Pancreas (tissue), 10 donors: ENCODE data around the gene SH3RF3. TPM values are rescaled to one million over a fixed set of nuclear protein-coding genes. Genes with fewer than 3 reads are reported as not detected.
A peak's percentile ranks its signal among the peaks of the same experiment; 100 is the strongest.

Experiments used
- ATAC-seq, 4 donors: fragments of 200-7000 bp; cut with Tn5 transposase; one replicate each; pipeline versions ENCODE4 v1.8.0 to v1.9.1; 2020; ENCODE audit warnings: mild to moderate bottlenecking in 4 of 4, moderate library complexity in 4 of 4
- DNase-seq, 6 donors: peaks; one replicate each; pipeline ENCODE4 v3.0.0-alpha.2; 2020
- FAIRE-seq: peaks from 2 replicates; lab custom pipeline; 2012; peaks lifted over from hg19 to GRCh38; lab: Jason Lieb, UNC
- H3K27ac ChIP-seq, 4 donors: fragments of 200-600 bp; sonication (generic); 1 replicate in 3 of 4; 2 replicates in 1 of 4; pipeline versions ENCODE4 v1.5.0 to v1.8.0; 2020
- H3K27me3 ChIP-seq, 4 donors: fragments of 200-600 bp; one replicate each; pipeline ENCODE4 v1.8.0; 2021
- H3K36me3 ChIP-seq, 3 donors: fragments of 200-600 bp; sonication (generic) in 1 of 3; one replicate each; pipeline versions ENCODE4 v1.5.0 to v1.8.0; 2020 to 2021
- H3K4me1 ChIP-seq, 3 donors: fragments of 200-600 bp; one replicate each; pipeline ENCODE4 v1.8.0; 2021
- H3K4me3 ChIP-seq, 4 donors: fragments of 200-600 bp; sonication (generic) in 2 of 4; one replicate each; pipeline versions ENCODE4 v1.5.0 to v1.8.0; 2020 to 2021
- H3K9me3 ChIP-seq, 4 donors: fragments of 200-600 bp; one replicate each; pipeline ENCODE4 v1.8.0; 2021
- WGBS, 2 donors: extraction: QIAGEN DNeasy Blood & Tissue Kit; methylation state at CpG; one replicate each; pipeline ENCODE4 v1.1.7; 2013; 5-methylcytosine and 5-hydroxymethylcytosine counted together
- intact Hi-C, 3 donors: fragments of 100-400 bp; cut with DNase I; formaldehyde crosslinking; loops; one replicate each; pipeline versions ENCODE4 v1.11.1 to v1.14.2; 2022
- polyA plus RNA-seq, 2 donors: library from polyadenylated mRNA; stranded (reverse); fragments of 200-250 nt; gene quantifications; one replicate each; pipeline ENCODE4 v1.2.3, GENCODE V29; 2013
- total RNA-seq, 6 donors: library from RNA; stranded (reverse); fragmentation: NEBNext Ultra II Directional in 4 of 6; extraction: Animal tissue kit (Norgen Biotek cat#: 25700) in 4 of 6; gene quantifications; one replicate each; pipeline versions ENCODE4 v1.2.1 to v1.2.4, GENCODE V29; 2021 to 2023
- TF ChIP-seq, protein P1 (sequence below), 4 donors: fragments of 200-600 bp; sonication (generic) in 3 of 4; IDR thresholded peaks; one replicate each; pipeline versions ENCODE4 v1.5.0 to v1.8.0; 2021; ENCODE audit warnings: antibody characterized with exemption in 4 of 4
- donor health status: healthy with polysubstance abuse.
- donor health status: DM: no; HTN: no; CAD: no; lungs with moderate emphysema.
- donor health status: DM: no; HTN: no; CAD: no.
- donor health status: control.
- donor health status: control.
- donor health status: Bipolar disorder and iron deficiency.
- donor health status: DM: yes; HTN: yes; CAD: no.
- donor health status: DM: no; HTN: no; CAD: no.
- donor health status: DM: no; HTN: no; CAD: no.
- donor health status: DM: yes; HTN: yes; CAD: no.

Gene SH3RF3
- total and polyA plus RNA-seq, 8 donors, result 1.1 to 3.5 (median 1.8) TPM

DNA sequence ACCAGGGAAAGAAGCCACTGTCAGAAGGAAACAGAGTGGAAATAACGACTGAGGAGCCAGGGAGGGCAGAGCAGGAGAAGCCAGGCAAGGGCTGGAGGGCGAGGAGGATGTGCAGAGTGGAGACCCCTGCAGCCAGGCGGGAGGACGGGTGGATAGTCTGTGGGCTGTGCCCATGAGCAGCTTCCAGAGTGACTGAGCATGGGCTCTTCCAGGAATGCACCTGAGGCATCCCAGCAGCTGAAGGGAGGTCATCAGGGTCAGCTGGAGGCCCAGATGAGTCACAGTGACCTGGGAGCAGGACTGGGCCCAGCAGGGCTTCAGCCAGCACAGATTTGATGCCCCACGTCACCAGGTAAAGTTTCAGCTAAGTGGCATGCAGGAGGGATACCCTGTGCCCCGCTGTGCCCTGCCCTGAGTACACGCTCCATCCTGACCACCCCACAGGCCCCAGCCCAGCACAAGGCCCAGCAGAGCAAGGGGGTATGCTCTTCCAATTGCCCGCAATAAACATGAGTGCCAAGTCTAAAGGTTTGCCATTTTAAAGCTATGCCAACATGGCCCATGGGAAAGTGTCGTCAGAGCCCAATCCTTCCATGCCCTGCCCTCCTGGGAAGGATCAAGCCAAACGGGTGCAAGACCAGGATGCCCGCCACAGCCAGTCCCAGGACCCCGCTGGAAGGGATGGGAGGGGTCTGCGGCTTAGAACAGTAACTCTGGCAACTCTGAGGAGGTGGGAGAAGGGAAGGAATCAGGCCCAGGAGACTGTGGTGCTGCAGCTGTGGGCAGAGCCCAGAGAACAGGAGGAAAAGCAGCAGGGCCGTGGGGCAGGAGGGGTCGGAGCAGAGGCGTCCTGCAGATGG is 399.1 kb downstream of the SH3RF3 start:
- ATAC-seq (no peak), DNase-seq (no peak), FAIRE-seq (no peak)
- Histone ChIP-seq H3K4me1 (no peaks in the 10 kb centered on the region), H3K27ac (no peak overlapping the region), H3K9me3 (no peaks in the 10 kb centered on the region), H3K4me3 (no peak overlapping the region), H3K36me3 (no peaks in the 10 kb centered on the region), H3K27me3 (no peaks in the 10 kb centered on the region)
- TF ChIP-seq, protein P1, sequence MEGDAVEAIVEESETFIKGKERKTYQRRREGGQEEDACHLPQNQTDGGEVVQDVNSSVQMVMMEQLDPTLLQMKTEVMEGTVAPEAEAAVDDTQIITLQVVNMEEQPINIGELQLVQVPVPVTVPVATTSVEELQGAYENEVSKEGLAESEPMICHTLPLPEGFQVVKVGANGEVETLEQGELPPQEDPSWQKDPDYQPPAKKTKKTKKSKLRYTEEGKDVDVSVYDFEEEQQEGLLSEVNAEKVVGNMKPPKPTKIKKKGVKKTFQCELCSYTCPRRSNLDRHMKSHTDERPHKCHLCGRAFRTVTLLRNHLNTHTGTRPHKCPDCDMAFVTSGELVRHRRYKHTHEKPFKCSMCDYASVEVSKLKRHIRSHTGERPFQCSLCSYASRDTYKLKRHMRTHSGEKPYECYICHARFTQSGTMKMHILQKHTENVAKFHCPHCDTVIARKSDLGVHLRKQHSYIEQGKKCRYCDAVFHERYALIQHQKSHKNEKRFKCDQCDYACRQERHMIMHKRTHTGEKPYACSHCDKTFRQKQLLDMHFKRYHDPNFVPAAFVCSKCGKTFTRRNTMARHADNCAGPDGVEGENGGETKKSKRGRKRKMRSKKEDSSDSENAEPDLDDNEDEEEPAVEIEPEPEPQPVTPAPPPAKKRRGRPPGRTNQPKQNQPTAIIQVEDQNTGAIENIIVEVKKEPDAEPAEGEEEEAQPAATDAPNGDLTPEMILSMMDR (IDR thresholded peaks at IDR 0.05), result no peak
- 75 to 83% methylated on average over 16 of the region's 16 CpGs for WGBS, 2 donors
- intact Hi-C loops, result no loop called here

DNA sequence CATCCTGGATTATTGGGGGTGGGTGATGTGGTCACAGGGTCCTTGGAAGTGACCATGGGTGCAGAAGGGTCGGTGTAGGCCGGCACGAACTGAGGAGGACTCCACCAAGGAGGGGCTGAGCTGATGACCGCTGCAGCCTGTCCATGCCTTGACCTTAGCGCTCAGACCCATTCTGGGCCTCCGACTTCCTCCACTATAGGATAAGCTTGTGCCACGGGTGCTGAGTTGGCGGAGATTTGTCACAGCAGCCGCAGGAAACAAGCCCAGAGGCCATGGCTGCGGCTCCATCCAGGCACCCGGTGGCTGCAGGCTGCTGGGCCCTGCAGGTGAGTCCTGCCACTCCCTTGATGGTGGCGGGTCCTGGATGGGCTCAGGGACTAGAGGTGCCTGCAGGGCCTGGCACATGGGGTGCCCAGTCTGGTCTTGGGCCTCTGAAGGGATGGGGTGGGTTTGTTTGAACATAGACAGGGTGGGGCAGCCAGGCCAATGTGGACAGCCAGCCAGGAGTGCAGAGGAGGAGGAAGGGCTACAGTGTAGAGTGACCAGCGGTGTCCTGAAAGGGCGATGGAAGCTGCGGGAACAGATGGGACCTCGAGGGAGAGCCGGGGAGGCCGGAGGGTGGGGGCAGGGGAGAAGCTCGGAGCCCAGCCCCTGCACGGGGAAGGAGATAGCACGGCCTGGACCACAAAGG is 400.0 kb downstream of the SH3RF3 start:
- DNase-seq (peak in 1 of 6 donors; percentile 56), FAIRE-seq (no peak)

DNA sequence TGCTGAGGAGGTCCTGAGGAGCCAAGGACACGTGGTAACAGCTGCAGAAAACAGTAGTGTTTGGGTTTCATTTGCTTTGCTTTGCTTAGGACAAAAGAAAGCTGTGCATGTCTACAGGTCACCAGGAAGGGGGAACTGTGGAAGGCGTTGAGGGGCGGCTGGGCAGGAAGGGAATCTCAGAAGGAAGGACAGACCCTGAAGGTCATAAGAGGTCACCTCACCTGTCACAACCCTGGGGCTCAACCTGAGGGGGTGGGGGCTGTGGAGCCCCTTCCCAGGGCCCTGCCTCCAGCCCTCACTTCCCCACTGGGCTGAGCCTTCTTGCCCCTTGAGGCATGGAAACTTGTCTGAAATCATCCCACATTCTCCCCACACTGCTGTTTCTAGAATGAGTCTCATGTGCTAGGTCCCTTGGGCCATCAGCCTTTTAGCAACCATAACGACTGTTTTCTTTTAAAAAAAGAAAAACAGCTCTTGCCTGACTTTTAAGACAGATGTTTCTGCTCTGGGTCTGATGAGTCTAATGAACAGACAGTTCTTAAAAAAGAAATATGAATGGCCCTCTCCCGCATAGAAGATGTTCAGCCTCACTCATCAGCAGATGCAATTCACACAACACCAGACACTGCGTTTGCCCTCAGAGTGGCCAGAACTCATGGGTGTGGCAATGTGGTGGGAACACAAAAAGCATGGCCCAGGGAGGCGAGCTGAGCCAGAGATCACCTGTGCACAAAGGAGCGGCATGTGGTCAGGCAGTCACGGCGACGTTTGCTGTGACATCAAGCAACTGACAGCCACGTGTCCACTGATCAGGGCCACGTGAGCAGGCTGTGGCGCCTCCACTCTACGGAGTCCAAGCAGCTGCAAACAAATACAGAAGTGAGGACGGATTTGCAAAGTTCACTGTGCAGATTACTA is 400.8 kb downstream of the SH3RF3 start:
- H3K4me1 ChIP-seq, result no peaks in the 10 kb centered on the region
- H3K36me3 ChIP-seq, result no peaks in the 10 kb centered on the region
- H3K27ac ChIP-seq, result no peak overlapping the region
- TF ChIP-seq, protein P1 (IDR thresholded peaks at IDR 0.05), result no peak
- H3K9me3 ChIP-seq, result no peaks in the 10 kb centered on the region
- H3K27me3 ChIP-seq, result no peaks in the 10 kb centered on the region
- ATAC-seq, result peak in 1 of 4 donors; percentile 24
- 81 to 83% methylated on average over 16 of the region's 16 CpGs for WGBS, 2 donors
- peak in 1 of 6 donors; percentile 46 for DNase-seq
- FAIRE-seq, result no peak
- H3K4me3 ChIP-seq, result no peak overlapping the region
- intact Hi-C loops, result no loop called here

More for the DNA sequence above, 400.0 kb downstream of the SH3RF3 start:
- H3K27ac ChIP-seq, result no peak overlapping the region
- H3K9me3 ChIP-seq, result no peaks in the 10 kb centered on the region
- 87% methylated on average over 21 of the region's 21 CpGs for WGBS, 2 donors
- ATAC-seq, result no peak
- no peak overlapping the region for H3K4me3 ChIP-seq
- intact Hi-C loops, result no loop called here
- TF ChIP-seq, protein P1 (IDR thresholded peaks at IDR 0.05), result no peak
- H3K27me3 ChIP-seq, result no peaks in the 10 kb centered on the region
- no peaks in the 10 kb centered on the region for H3K4me1 ChIP-seq
- H3K36me3 ChIP-seq, result no peaks in the 10 kb centered on the region

DNA sequence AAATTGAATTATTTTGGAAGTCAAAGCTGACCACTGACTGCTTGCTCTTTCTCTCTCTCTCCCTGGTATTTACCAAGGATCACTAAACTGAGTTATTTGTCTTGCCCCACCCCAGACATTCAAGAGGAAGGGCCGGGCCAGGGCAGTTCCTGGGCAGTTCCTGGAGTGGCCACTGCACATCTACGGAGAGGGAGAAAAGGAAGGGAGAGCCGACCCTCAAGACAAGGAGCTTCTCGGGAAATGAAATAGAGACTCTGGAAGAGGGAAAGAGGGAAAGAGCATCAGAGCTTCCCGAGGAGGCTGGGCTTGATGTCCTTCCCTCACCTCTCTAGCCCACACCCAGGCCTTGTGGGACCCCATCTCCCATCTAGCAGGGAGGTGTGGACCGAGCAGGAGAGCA is 401.7 kb downstream of the SH3RF3 start:
- Histone ChIP-seq H3K27me3 (no peaks in the 10 kb centered on the region), H3K36me3 (no peaks in the 10 kb centered on the region), H3K4me1 (no peaks in the 10 kb centered on the region), H3K9me3 (no peaks in the 10 kb centered on the region), H3K27ac (no peak overlapping the region), H3K4me3 (no peak overlapping the region)
- TF ChIP-seq, protein P1 (IDR thresholded peaks at IDR 0.05), result no peak
- 59 to 61% methylated on average over 6 of the region's 6 CpGs for WGBS, 2 donors
- FAIRE-seq (no peak), ATAC-seq (no peak), DNase-seq (no peak)
- intact Hi-C loops, result no loop called here
